Subcutaneous adipose tissue (tissue), 4 donors: Measurements from ENCODE around the gene VASP. TPM values are rescaled to one million over a fixed set of nuclear protein-coding genes. Genes with fewer than 3 reads are reported as not detected.

Source experiments
- total RNA-seq, 4 donors: library from RNA; depleted of rRNA; stranded (reverse); fragments of >200 nt; gene quantifications; one replicate each; pipeline ENCODE4 v1.1.0, GENCODE V29; 2016
- TF ChIP-seq, protein P1 (sequence below): fragments of 450-650 bp; IDR thresholded peaks from one replicate; pipeline ENCODE4 v1.5.1; 2016; ENCODE audit warnings: low read depth, mild to moderate bottlenecking, control low read depth, antibody characterized with exemption, moderate library complexity

The VASP gene
- total RNA-seq, 4 donors from 2014 or later: 24.9 to 44.5 (median 40.5) TPM

GRCh38 chr19:45484273-45484945 lies 22.9 kb upstream of the VASP start:
- TF ChIP-seq, protein P1, sequence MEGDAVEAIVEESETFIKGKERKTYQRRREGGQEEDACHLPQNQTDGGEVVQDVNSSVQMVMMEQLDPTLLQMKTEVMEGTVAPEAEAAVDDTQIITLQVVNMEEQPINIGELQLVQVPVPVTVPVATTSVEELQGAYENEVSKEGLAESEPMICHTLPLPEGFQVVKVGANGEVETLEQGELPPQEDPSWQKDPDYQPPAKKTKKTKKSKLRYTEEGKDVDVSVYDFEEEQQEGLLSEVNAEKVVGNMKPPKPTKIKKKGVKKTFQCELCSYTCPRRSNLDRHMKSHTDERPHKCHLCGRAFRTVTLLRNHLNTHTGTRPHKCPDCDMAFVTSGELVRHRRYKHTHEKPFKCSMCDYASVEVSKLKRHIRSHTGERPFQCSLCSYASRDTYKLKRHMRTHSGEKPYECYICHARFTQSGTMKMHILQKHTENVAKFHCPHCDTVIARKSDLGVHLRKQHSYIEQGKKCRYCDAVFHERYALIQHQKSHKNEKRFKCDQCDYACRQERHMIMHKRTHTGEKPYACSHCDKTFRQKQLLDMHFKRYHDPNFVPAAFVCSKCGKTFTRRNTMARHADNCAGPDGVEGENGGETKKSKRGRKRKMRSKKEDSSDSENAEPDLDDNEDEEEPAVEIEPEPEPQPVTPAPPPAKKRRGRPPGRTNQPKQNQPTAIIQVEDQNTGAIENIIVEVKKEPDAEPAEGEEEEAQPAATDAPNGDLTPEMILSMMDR: no peak

GRCh38 chr19:45485305-45486077 lies 21.8 kb upstream of the VASP start:
- TF ChIP-seq, protein P1: no peak

DNA sequence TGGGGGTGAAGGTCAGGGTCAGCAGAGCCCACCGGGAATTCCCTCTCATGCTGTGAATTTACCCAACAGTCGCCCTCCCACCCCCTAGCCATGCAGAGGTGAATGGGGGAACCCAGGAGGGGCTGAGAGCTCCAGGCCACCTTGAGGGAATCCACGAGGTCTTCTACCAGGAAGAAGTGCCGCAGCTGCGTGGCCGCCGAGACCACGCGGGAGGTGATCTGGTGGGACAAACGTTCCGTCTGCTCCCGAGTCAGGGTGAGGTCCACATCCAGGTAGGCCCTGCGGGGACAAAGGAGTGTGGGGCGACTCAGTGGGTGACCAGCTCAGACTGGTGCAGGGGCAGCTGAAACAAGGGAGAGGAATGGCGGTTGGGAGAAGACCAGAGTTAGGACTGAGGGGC lies 18.6 kb upstream of the VASP start:
- TF ChIP-seq, protein P1: no peak

GRCh38 chr19:45489216-45489855 lies 17.9 kb upstream of the VASP start:
- TF ChIP-seq, protein P1: no peak

- TF ChIP-seq, protein P1: no peak
Observed at GRCh38 chr19:45492137-45492626, 15.1 kb upstream of the VASP start.

DNA sequence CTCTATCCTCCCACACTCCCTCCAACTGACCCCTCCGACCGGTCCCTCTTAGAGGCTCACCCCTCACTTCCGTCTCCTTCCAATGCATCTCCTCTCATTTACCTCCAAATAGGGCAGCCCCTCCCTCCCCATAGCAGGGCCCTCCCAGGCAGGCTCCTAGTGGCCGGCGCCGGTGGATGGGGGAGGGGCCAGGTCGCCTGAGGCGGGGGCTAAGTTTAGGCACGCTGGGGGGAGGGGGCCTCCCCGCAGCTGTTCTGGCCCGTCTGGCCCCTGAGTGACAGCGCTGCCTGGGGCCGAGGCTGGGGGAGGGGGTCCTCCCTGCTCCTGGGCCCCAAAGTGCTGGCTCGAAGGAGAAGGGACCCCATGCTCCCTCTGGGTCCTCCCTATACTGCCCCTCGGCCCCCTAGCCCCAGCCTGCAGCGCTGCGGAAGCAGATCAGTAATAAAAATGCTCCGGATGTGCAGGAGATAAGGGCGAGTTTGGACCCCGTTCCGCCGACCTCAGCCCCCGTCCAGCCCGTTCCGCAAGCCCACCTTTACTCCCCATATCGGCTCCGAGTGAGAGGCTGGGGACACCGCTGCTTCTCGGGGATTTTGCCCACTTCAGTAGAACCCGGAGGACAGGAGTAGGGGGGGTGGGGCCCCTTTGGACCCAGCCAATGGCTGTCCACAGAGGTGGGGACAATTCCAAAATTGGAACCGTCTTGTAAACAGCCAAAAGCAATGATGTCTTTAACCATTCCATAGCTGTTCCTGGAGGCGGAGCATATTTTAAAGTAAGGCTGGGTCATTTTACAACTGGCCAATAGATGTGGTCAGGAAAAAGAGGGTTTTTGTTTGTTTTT lies 14.4 kb upstream of the VASP start:
- TF ChIP-seq, protein P1: no peak
